Activated B cell treated with CpG ODN at 0.5 μM for 24 hours (primary cell): ENCODE data around the gene RBM20. TPM values are rescaled to one million over a fixed set of nuclear protein-coding genes. Genes with fewer than 3 reads are reported as not detected.
A peak's percentile ranks its signal among the peaks of the same experiment; 100 is the strongest.
"Not testable (repeated sequence)": the region's sequence is repeated elsewhere in the genome, so short reads cannot be mapped to it uniquely, and the experiment has no call there.

Source experiments
- ATAC-seq: fragments of 200-7000 bp; cut with Tn5 transposase; one replicate; pipeline ENCODE4 v1.10.0; 2021; ENCODE audit warnings: low read depth, mild to moderate bottlenecking, moderate library complexity
- CTCF ChIA-PET: fragments of 350-600 bp; sonication (Branson Sonifier 250); formaldehyde crosslinking; loops from one replicate; lab custom pipeline; 2021; ENCODE audit warnings: antibody characterized with exemption; lab: Charles Lee
- POLR2A ChIA-PET: fragments of 350-600 bp; sonication (Branson Sonifier 250); formaldehyde crosslinking; loops from one replicate; lab custom pipeline; 2021; ENCODE audit warnings: antibody characterized with exemption; lab: Charles Lee
- DNase-seq: peaks from one replicate; pipeline ENCODE4 v3.0.0; 2022
- H3K27ac Mint-ChIP-seq: one replicate; pipeline ENCODE4 v1.8.0; 2020; ENCODE audit warnings: mixed read lengths
- H3K27me3 Mint-ChIP-seq: one replicate; pipeline ENCODE4 v1.8.0; 2021; ENCODE audit warnings: mixed read lengths
- H3K36me3 Mint-ChIP-seq: one replicate; pipeline ENCODE4 v1.8.0; 2021; ENCODE audit warnings: low read depth, mixed read lengths
- H3K4me1 Mint-ChIP-seq: one replicate; pipeline ENCODE4 v1.8.0; 2021; ENCODE audit warnings: mixed read lengths
- H3K4me3 Mint-ChIP-seq: one replicate; pipeline ENCODE4 v1.8.0; 2020; ENCODE audit warnings: mild to moderate bottlenecking, mixed read lengths
- H3K9me3 Mint-ChIP-seq: one replicate; pipeline ENCODE4 v1.8.0; 2020; ENCODE audit warnings: mixed read lengths
- intact Hi-C: fragments of 100-400 bp; cut with micrococcal nuclease; formaldehyde crosslinking; loops from one replicate; pipeline ENCODE4 v1.15.1; 2024
- total RNA-seq: library from RNA; stranded (reverse); gene quantifications from 2 replicates; pipeline ENCODE4 v1.2.3, GENCODE V29; 2022
- TF ChIP-seq, protein P1 (sequence below): fragments of 200-600 bp; IDR thresholded peaks from one replicate; pipeline ENCODE4 v1.8.0; 2022; ENCODE audit warnings: antibody characterized with exemption, mild to moderate bottlenecking

Gene RBM20
- total RNA-seq, 1 donor from 2014 or later = 0.02 TPM

DNA sequence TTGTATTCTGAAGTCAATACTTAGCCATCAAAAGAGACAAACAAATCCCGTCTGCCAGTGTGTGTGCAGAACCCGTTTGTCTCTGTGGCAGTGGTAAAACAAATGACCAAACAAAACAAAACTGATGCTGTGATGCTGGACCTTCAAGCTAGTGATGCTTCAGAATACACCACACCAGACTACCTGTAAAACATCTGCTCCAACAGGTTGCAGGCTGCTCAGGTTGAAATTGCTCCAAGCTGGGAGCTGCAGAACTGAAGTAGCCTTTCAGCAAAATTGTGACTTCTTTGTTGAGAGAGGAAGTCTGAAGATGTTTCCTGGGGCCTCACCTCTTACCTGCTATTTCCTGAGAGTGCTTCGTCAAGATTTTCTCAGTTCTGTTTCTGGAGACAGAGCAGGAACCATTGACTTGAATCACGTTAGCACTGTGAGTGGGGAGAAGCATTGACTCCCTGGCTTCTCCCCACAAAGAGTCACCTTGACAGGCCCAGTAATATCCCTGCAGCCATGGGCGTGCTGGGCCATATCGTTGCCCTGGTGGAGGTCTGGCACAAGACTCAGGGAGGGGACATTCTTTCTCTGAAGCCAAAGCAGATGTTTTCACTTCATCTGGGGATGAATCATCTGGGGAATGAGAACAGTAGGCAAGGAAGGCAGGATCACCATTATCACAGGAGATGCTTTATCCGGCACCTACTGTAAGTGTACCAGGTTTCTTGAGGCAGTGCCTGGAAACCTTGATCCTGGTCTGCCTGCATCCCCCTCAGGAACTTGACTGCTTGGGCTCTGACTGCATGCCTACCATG, 80.2 kb downstream of the RBM20 start:
- TF ChIP-seq, protein P1, sequence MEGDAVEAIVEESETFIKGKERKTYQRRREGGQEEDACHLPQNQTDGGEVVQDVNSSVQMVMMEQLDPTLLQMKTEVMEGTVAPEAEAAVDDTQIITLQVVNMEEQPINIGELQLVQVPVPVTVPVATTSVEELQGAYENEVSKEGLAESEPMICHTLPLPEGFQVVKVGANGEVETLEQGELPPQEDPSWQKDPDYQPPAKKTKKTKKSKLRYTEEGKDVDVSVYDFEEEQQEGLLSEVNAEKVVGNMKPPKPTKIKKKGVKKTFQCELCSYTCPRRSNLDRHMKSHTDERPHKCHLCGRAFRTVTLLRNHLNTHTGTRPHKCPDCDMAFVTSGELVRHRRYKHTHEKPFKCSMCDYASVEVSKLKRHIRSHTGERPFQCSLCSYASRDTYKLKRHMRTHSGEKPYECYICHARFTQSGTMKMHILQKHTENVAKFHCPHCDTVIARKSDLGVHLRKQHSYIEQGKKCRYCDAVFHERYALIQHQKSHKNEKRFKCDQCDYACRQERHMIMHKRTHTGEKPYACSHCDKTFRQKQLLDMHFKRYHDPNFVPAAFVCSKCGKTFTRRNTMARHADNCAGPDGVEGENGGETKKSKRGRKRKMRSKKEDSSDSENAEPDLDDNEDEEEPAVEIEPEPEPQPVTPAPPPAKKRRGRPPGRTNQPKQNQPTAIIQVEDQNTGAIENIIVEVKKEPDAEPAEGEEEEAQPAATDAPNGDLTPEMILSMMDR = no peak
- intact Hi-C loops = loop anchor here (5.0 kb wide), 1 partner anchor 112 kb away; no protein-coding TSS in a partner anchor
- Mint-ChIP-seq H3K27ac (peak overlapping the region; percentile 56), H3K4me3 (peak overlapping the region; percentile 64), H3K36me3 (peaks cover 3% of the 10 kb centered on the region), H3K9me3 (no peaks in the 10 kb centered on the region), H3K27me3 (peaks cover 2% of the 10 kb centered on the region), H3K4me1 (peaks cover 38% of the 10 kb centered on the region)
- ATAC-seq = peak; percentile 64
- ChIA-PET POLR2A (no interaction called here), CTCF (no interaction called here)
- no peak for DNase-seq

- POLR2A ChIA-PET = no interaction called here
- intact Hi-C loops = loop anchor here (5.0 kb wide), 1 partner anchor 113 kb away; no protein-coding TSS in a partner anchor
- ATAC-seq = no peak
These were observed 80.8 kb downstream of the RBM20 start for GRCh38 chr10:110724937-110725336.

GRCh38 chr10:110725801-110726630, 81.9 kb downstream of the RBM20 start:
- no peak for DNase-seq
- CTCF ChIA-PET = no interaction called here
- Mint-ChIP-seq H3K4me1 (peaks cover 35% of the 10 kb centered on the region), H3K4me3 (no peak overlapping the region), H3K36me3 (peaks cover 3% of the 10 kb centered on the region), H3K27ac (no peak overlapping the region), H3K9me3 (no peaks in the 10 kb centered on the region), H3K27me3 (peaks cover 11% of the 10 kb centered on the region)
- POLR2A ChIA-PET = no interaction called here
- no peak for ATAC-seq
- intact Hi-C loops = no loop called here
- TF ChIP-seq, protein P1 = no peak

More at GRCh38 chr10:110724937-110725336, 80.8 kb downstream of the RBM20 start:
- Mint-ChIP-seq H3K9me3 (no peaks in the 10 kb centered on the region), H3K4me3 (no peak overlapping the region), H3K27ac (no peak overlapping the region), H3K27me3 (peaks cover 2% of the 10 kb centered on the region), H3K4me1 (peaks cover 38% of the 10 kb centered on the region), H3K36me3 (peaks cover 3% of the 10 kb centered on the region)
- TF ChIP-seq, protein P1 = no peak
- DNase-seq = no peak
- CTCF ChIA-PET = no interaction called here

- H3K27ac Mint-ChIP-seq, H3K36me3 Mint-ChIP-seq, H3K4me3 Mint-ChIP-seq, H3K9me3 Mint-ChIP-seq, intact Hi-C loops, CTCF ChIA-PET, ATAC-seq, DNase-seq, POLR2A ChIA-PET: not testable (repeated sequence)
- peaks cover 29% of the 10 kb centered on the region for H3K4me1 Mint-ChIP-seq
- H3K27me3 Mint-ChIP-seq = peaks cover 23% of the 10 kb centered on the region
These were observed 83.6 kb downstream of the RBM20 start for GRCh38 chr10:110727785-110728184.

- no peaks in the 10 kb centered on the region for H3K9me3 Mint-ChIP-seq
- ATAC-seq (no peak), DNase-seq (no peak)
- ChIA-PET POLR2A (no interaction called here), CTCF (no interaction called here)
- H3K4me1 Mint-ChIP-seq = peaks cover 8% of the 10 kb centered on the region
- TF ChIP-seq, protein P1 = no peak
- no peak overlapping the region for H3K27ac Mint-ChIP-seq
- intact Hi-C loops = no loop called here
- H3K36me3 Mint-ChIP-seq = no peaks in the 10 kb centered on the region
- peaks cover 42% of the 10 kb centered on the region for H3K27me3 Mint-ChIP-seq
- H3K4me3 Mint-ChIP-seq = no peak overlapping the region
These were observed 86.4 kb downstream of the RBM20 start for GRCh38 chr10:110730345-110731050.
